Activated CD4-positive, alpha-beta memory T cell treated with anti-CD3 and anti-CD28 coated beads, Interleukin-2, amount 10 ng/mL, durations not matched to agents 7 days and 5 days (primary cell): ENCODE results near the gene DICER1. TPM values are rescaled to one million over a fixed set of nuclear protein-coding genes. Genes with fewer than 3 reads are reported as not detected.

ENCODE experiments used
- CTCF ChIA-PET: fragments of 350-600 bp; sonication (Branson Sonifier 250); formaldehyde crosslinking; loops from one replicate; lab custom pipeline; 2021; ENCODE audit warnings: antibody characterized with exemption, inconsistent platforms; lab: Charles Lee
- POLR2A ChIA-PET: fragments of 350-600 bp; sonication (Branson Sonifier 250); formaldehyde crosslinking; loops from one replicate; lab custom pipeline; 2021; ENCODE audit warnings: antibody characterized with exemption; lab: Charles Lee
- DNase-seq: peaks from one replicate; pipeline ENCODE4 v3.0.0-alpha.2; 2020
- H3K27ac Mint-ChIP-seq: one replicate; pipeline ENCODE4 v1.8.0; 2021; ENCODE audit warnings: mild to moderate bottlenecking, mixed read lengths
- H3K27me3 Mint-ChIP-seq: one replicate; pipeline ENCODE4 v1.8.0; 2021; ENCODE audit warnings: mixed read lengths
- H3K36me3 Mint-ChIP-seq: one replicate; pipeline ENCODE4 v1.8.0; 2021; ENCODE audit warnings: low read depth, mixed read lengths
- H3K4me1 Mint-ChIP-seq: one replicate; pipeline ENCODE4 v1.8.0; 2021; ENCODE audit warnings: mixed read lengths
- H3K4me3 Mint-ChIP-seq: one replicate; pipeline ENCODE4 v1.8.0; 2021; ENCODE audit warnings: mild to moderate bottlenecking, mixed read lengths
- H3K9me3 Mint-ChIP-seq: one replicate; pipeline ENCODE4 v1.8.0; 2021; ENCODE audit warnings: mixed read lengths
- total RNA-seq, 2 experiments: library from RNA; stranded (reverse); gene quantifications; one replicate each; pipeline ENCODE4 v1.2.3, GENCODE V29; 2021

DICER1 gene
- total RNA-seq, 2 experiments from 2014 or later, result 46.9 to 52.8 TPM

DNA sequence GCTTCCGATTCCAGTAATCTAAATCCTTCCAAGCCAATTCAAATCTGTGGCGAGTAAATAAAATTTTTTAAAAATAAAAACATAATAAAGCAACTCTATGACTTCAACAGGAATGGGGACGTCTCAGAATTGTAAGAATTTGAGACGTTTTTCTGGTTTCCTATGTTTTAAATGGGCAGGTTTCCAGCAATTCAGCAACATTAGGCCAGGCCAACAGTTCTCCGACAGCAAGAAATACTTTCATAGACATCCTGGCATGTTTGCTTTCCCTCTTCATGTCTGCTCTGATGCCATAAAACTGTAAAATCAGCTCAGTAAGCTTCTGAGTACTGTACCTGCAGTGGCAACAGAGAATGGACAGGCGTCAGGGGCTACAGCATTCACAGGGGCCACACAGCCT lies 35.8 kb upstream of the DICER1 start:
- H3K27me3 Mint-ChIP-seq, result peaks cover 8% of the 10 kb centered on the region
- POLR2A ChIA-PET, result no interaction called here
- H3K27ac Mint-ChIP-seq, result no peak overlapping the region
- H3K9me3 Mint-ChIP-seq, result no peaks in the 10 kb centered on the region
- no peaks in the 10 kb centered on the region for H3K36me3 Mint-ChIP-seq
- CTCF ChIA-PET, result no interaction called here
- H3K4me3 Mint-ChIP-seq, result no peak overlapping the region
- no peaks in the 10 kb centered on the region for H3K4me1 Mint-ChIP-seq
- DNase-seq, result no peak

DNA sequence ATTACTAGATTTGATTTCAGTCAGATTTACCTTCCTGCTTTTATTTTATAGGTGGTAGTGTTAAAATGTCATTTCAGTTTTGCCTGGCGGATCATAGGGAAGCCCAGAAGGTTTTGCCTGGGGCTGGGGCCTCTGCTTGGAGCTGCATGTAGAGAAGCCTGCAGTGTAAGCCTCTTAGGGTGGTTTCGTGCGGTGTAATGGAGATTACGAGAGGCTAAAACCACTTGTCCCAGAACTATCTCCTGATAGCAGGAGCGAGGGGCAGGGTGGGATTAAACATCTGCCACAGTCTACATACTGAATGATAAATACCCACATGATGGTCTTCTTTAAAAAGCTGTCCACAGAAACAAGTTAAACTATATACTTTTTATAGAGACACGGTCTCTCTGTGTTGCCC lies 35.0 kb upstream of the DICER1 start:
- CTCF ChIA-PET, result no interaction called here
- POLR2A ChIA-PET, result no interaction called here
- peaks cover 11% of the 10 kb centered on the region for H3K27me3 Mint-ChIP-seq
- H3K4me1 Mint-ChIP-seq, result no peaks in the 10 kb centered on the region
- H3K9me3 Mint-ChIP-seq, result no peaks in the 10 kb centered on the region
- H3K27ac Mint-ChIP-seq, result no peak overlapping the region
- H3K4me3 Mint-ChIP-seq, result no peak overlapping the region
- no peak for DNase-seq
- no peaks in the 10 kb centered on the region for H3K36me3 Mint-ChIP-seq

DNA sequence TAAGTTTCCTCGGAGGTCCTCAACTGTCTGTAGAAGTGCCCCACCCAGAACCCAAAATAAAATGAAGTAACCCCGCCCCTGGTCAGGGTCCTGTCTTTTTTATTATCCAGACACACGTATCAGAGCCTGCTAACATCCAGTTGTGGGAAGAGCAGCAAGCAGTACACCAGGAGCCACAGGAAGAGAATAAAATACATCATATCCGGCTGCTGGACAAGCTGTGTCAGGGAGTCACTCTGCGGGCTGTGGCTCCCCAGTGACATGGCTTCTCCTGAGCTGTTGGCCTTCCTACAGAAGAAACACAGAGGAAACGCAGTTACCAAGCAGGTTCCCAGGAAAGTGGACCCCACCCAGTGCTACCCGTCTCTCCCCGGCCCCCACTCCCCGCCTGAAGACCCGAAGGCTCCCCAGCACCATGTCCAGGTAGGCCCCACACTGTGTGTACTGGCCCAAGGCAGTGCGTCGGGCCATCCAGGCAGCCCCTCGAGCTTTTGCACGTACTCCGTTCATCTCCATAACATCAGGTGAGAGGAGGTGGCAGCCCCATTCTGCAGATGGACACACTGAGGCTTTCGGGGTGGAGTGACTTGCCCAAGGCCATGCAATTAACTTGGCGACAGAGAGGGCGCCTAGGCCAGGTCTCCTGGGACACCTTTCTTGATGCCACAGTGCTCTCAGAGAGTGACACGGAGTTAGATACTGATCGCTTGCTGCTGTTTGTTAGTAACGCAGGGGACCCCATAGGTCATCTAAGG lies 34.3 kb upstream of the DICER1 start:
- Mint-ChIP-seq H3K27ac (no peak overlapping the region), H3K27me3 (peaks cover 16% of the 10 kb centered on the region), H3K9me3 (no peaks in the 10 kb centered on the region), H3K4me1 (no peaks in the 10 kb centered on the region), H3K36me3 (no peaks in the 10 kb centered on the region), H3K4me3 (no peak overlapping the region)
- ChIA-PET POLR2A (no interaction called here), CTCF (interaction anchor here (0.6 kb wide), 1 partner anchor 170 kb away, joined by 3 read pairs; no protein-coding TSS in a partner anchor)
- DNase-seq, result no peak

DNA sequence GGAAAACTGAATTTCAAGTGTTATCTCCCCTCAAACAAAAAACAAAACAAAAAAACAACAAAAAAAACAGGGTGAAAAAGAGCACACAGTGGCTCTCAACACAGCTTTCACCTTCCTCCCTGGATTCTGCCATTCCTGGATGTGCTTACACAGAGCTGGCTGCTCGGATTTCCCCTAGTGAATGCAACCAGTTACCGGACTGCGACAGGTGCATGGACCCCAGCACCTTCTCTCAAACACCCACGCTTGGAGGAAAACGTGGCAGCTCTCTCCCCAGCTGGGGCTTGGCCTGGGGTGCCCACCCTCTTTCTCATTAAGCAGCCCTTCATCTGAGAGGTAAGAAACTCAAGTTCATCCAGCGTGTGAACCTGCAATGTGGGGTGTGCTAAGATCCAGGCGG lies 33.5 kb upstream of the DICER1 start:
- H3K9me3 Mint-ChIP-seq, result no peaks in the 10 kb centered on the region
- DNase-seq, result no peak
- ChIA-PET CTCF (interaction anchor here (0.6 kb wide), 1 partner anchor 171 kb away, joined by 3 read pairs; no protein-coding TSS in a partner anchor), POLR2A (no interaction called here)
- H3K27me3 Mint-ChIP-seq, result peaks cover 22% of the 10 kb centered on the region
- no peaks in the 10 kb centered on the region for H3K4me1 Mint-ChIP-seq
- no peak overlapping the region for H3K4me3 Mint-ChIP-seq
- no peaks in the 10 kb centered on the region for H3K36me3 Mint-ChIP-seq
- H3K27ac Mint-ChIP-seq, result no peak overlapping the region

DNA sequence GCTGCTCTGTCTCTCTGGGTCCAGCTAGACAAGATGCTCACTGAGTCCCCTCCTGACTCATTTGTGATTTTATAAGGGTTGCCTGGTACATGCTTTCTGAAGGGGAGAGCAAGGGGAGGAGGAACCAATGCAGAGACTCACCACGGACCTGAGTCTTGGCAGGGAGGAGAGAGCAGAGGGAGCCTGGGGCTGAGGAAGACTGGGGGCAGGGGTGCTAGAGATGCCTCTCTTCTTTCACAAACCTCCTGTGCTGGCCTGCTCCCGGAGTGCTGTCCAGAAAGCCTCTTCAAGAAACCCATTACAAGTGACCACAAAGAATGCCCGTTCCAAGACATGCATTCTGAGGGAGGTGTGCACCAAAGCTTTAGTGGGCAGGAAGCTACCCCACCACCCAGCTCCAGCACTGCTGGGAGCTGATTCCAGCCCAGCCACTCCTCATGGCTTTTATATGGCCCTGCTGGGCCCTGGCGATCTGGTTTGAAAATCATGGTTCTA lies 33.1 kb upstream of the DICER1 start:
- H3K27me3 Mint-ChIP-seq, result peaks cover 22% of the 10 kb centered on the region
- CTCF ChIA-PET, result interaction anchor here (0.6 kb wide), 1 partner anchor 171 kb away, joined by 3 read pairs; no protein-coding TSS in a partner anchor
- H3K9me3 Mint-ChIP-seq, result no peaks in the 10 kb centered on the region
- no peak overlapping the region for H3K27ac Mint-ChIP-seq
- H3K4me1 Mint-ChIP-seq, result no peaks in the 10 kb centered on the region
- POLR2A ChIA-PET, result no interaction called here
- no peaks in the 10 kb centered on the region for H3K36me3 Mint-ChIP-seq
- DNase-seq, result no peak
- no peak overlapping the region for H3K4me3 Mint-ChIP-seq

DNA sequence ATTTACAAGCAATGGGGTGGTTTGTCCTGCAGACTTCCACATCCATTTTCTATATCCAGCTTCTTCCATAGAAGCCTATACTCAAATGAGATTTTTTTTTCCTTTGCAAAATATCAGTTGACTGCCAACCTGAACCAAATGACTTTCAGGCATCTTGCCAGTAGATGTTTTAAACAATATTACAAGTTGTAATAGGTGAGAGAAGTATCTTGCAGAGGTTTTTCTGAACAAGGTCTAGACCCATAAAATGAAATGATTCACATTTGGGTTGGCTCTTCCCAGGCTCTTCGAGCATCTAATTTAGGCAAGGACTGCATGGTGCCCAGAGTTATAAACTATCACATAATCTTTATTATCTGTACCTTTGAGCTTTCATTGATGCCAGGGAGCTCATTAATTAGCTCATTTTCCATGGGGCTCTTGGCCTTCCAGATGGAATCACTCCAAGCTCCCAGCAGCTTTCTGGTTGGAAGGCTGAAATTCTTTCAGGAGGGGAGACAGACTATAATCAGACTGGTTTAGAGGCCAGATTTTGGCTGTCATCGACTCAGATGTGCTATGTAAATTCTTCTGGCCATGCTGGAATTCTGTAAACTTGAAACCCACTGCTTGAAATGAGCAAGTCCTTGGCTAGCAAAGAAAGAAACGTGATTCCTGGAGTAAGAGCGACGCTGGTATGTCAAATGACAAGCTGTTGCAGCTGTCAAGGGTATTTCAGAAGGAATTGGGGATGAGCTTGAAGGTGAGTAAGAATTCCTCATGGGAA lies 32.2 kb upstream of the DICER1 start:
- Mint-ChIP-seq H3K4me3 (no peak overlapping the region), H3K4me1 (no peaks in the 10 kb centered on the region), H3K27ac (no peak overlapping the region), H3K9me3 (no peaks in the 10 kb centered on the region), H3K27me3 (peaks cover 22% of the 10 kb centered on the region), H3K36me3 (no peaks in the 10 kb centered on the region)
- ChIA-PET CTCF (no interaction called here), POLR2A (no interaction called here)
- DNase-seq, result no peak

DNA sequence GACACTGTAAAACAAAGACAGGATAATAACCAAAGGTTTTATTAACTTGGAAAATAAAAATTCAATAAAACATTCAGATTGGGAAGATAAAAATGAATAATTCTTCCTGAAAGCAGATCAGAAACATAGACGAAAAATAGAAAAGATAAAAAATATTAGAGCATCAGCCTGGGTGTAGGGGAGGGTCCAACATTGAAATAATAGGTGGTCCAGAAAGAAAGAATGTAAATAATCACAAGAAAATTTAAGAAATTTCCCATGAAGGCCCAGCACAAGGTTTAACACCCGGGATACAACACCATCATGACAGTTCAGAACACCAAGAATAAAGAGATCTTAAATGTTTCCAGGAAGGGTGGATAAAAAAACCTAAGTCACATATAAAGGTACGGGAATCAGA lies 31.1 kb upstream of the DICER1 start:
- POLR2A ChIA-PET, result no interaction called here
- CTCF ChIA-PET, result no interaction called here
- Mint-ChIP-seq H3K36me3 (no peaks in the 10 kb centered on the region), H3K9me3 (no peaks in the 10 kb centered on the region), H3K27me3 (peaks cover 23% of the 10 kb centered on the region), H3K4me3 (no peak overlapping the region), H3K4me1 (no peaks in the 10 kb centered on the region), H3K27ac (no peak overlapping the region)
- no peak for DNase-seq

DNA sequence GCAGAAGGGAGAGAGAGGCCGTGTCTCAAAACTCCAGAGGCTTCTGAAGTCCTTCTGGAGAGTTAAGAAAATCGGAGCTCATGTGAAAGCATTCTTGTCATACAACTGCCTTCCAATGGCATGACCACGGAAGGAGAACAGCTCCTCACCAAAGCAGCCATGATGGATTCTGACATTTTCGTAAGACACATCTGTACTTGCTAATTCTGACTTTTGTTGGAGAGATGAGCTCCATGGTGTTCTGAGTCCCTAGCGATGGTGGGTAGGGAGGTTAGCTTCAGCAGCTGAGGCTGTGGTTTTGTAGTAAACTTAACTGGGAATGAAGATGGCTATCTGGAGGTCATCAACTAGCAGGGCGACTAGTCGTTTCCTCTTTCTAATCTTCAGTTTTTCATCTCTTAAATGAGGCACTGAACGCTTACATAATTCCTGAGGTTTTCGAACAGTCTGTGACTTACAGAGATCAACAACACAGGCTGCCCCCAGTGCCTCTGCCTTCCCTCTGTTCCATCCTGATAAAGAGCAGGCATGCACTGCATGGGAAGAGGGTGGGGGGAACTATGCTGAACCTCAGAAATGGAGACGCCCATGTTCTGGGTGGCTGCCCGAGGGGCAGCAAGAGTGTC lies 28.6 kb upstream of the DICER1 start:
- H3K4me3 Mint-ChIP-seq, result no peak overlapping the region
- H3K9me3 Mint-ChIP-seq, result no peaks in the 10 kb centered on the region
- peaks cover 23% of the 10 kb centered on the region for H3K27me3 Mint-ChIP-seq
- H3K4me1 Mint-ChIP-seq, result no peaks in the 10 kb centered on the region
- POLR2A ChIA-PET, result no interaction called here
- CTCF ChIA-PET, result no interaction called here
- DNase-seq, result no peak
- no peaks in the 10 kb centered on the region for H3K36me3 Mint-ChIP-seq
- H3K27ac Mint-ChIP-seq, result no peak overlapping the region

DNA sequence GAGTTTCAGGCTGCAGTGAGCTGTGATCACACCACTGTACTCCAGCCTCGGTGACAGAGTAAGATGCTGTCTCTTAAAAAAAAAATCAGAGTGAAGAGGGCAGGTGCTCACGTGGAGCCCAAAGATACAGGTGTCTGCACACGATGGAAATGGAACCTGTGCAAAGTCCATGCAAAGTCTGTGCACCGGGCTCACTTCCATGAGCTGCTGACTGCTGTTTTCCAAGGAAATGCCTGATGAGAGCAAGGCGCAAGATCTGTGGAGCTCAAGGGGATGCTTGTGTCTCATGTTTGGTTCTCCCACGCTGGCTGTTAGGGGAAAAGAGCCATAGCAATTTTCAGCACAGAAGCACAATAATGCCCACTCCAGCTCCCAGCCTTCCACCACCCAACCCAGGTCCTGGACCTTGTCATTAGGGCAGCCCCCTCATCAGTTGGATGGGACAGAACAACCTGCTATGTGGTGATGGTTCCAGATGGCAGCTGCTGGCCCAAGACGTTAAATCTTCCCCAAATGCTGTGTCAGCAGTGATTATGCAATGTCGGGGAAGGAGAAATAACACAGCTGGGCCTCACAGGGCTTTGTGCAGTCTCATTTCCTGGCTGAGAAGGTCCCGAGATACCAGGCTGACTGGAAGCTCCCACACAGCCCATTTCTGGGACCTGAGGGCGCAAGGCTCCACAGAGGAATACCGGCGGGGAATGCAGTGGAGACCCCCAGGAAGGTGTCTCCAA lies 27.9 kb upstream of the DICER1 start:
- Mint-ChIP-seq H3K27me3 (peaks cover 23% of the 10 kb centered on the region), H3K9me3 (no peaks in the 10 kb centered on the region), H3K27ac (no peak overlapping the region), H3K4me1 (no peaks in the 10 kb centered on the region), H3K4me3 (no peak overlapping the region), H3K36me3 (no peaks in the 10 kb centered on the region)
- DNase-seq, result no peak
- ChIA-PET CTCF (no interaction called here), POLR2A (no interaction called here)

DNA sequence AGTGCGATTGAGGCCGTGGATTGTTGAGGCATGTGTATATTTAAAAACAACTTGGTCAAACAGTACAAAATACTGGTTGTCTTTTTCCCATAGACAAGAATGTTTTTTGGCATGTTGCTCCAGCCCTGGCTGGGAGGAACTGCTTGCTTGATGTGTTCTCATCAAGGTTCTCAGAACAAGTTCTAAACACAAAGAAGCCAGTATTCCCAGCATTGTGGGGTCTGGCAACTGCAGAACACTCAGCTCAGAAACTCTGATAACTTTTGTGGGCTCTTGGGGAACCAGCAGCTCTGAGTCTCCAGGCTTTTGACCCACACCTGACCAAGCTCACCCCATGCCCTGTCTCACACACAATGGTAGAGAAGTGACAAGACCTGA lies 27.1 kb upstream of the DICER1 start:
- no peak overlapping the region for H3K27ac Mint-ChIP-seq
- H3K9me3 Mint-ChIP-seq, result no peaks in the 10 kb centered on the region
- H3K4me3 Mint-ChIP-seq, result no peak overlapping the region
- H3K27me3 Mint-ChIP-seq, result peaks cover 23% of the 10 kb centered on the region
- H3K4me1 Mint-ChIP-seq, result no peaks in the 10 kb centered on the region
- ChIA-PET POLR2A (no interaction called here), CTCF (no interaction called here)
- no peaks in the 10 kb centered on the region for H3K36me3 Mint-ChIP-seq
- DNase-seq, result no peak

DNA sequence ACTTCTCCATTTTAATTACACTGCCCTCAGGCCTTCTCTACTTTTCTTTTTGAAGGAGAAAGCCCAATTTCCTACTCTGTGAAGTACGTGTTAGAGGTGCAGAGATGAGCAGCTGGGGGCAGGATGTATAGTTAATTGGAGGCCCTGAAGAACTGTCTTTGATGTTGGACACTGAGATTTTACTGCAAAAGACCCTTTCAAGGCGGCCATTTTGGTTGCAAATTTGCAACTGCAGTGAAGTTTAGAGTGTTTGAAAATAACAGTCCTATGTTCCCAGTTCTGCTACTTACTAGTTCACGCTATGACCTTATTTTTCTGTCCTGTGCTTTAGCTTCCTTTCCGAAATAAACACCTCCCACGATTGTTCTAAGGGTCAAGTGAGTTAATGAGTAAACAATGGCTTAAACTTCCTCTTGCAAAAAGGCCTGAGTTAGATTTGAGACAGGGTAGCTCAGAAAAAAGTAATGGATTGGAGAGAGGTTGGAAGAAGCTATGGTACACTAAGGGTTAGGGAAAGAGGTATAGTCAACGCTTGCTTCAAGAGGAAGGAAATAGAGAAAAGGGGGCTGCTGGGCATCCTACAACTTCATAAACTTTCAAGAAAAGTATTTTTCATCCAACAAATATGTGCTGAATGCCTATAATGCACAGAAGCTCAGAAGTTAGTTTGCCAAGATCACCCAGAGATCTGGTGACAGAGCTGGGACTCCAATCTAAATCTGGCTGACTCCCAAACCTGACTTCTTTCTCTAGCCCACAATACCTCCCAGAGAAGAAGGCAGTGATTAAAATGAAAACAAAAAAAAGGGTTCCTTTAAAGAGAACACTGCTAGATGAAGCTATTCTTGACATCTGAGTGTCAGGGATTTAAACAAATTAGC lies 26.4 kb upstream of the DICER1 start:
- no peak for DNase-seq
- Mint-ChIP-seq H3K9me3 (no peaks in the 10 kb centered on the region), H3K4me3 (no peak overlapping the region), H3K27ac (no peak overlapping the region), H3K36me3 (no peaks in the 10 kb centered on the region), H3K4me1 (no peaks in the 10 kb centered on the region), H3K27me3 (peaks cover 22% of the 10 kb centered on the region)
- ChIA-PET POLR2A (no interaction called here), CTCF (interaction anchor here (0.8 kb wide), 1 partner anchor 30 kb away, joined by 3 read pairs; no protein-coding TSS in a partner anchor)

DNA sequence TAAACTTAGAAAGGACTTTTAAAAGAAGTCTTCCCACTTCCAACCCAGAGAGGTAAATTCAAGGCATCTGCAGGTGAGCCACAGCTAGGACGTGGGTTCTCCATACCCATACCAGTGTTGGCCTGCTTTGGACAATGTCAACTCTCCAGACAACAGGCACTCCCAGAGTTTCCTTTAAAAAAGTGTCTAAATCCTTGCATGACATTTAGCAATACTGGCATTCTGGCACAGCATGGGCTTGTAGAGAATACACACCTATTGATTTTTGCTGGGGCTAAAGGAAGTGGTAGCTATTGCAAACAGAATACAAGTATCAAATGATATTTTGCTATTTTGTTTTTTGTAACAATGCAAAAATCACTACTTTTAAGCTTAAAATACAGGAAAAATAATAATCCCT lies 25.8 kb upstream of the DICER1 start:
- POLR2A ChIA-PET, result no interaction called here
- CTCF ChIA-PET, result no interaction called here
- no peak for DNase-seq
- Mint-ChIP-seq H3K36me3 (no peaks in the 10 kb centered on the region), H3K4me3 (no peak overlapping the region), H3K9me3 (no peaks in the 10 kb centered on the region), H3K4me1 (no peaks in the 10 kb centered on the region), H3K27me3 (peaks cover 17% of the 10 kb centered on the region), H3K27ac (no peak overlapping the region)
